EL (cell line): ENCODE data around the gene EIF3L.

Source experiments
- DNase-seq: peaks from one replicate; pipeline ENCODE4 v3.0.0-alpha.2; 2016

Gene EIF3L

DNA sequence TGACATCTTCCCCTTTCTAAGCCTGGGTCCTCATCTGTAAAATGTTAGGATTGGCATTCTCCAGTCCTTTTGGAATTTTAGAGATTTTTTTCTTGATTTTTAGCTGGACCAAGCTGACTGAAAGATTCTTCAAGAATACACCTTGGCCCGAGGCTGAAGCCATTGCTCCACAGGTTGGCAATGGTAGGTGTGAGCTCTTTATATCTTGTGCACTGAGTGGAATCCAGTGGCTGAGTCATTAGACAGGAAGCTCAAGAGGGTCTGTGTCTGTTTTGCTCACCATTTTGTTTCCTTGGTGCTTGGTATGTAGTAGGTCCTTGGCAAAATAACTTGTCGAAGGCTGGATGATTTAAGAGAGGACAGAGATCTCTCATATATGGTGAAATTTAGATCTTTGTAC is 6.2 kb downstream of the EIF3L start:
- DNase-seq: no peak

GRCh38 chr22:37860796-37861421 is 11.7 kb downstream of the EIF3L start:
- DNase-seq: no peak

DNA sequence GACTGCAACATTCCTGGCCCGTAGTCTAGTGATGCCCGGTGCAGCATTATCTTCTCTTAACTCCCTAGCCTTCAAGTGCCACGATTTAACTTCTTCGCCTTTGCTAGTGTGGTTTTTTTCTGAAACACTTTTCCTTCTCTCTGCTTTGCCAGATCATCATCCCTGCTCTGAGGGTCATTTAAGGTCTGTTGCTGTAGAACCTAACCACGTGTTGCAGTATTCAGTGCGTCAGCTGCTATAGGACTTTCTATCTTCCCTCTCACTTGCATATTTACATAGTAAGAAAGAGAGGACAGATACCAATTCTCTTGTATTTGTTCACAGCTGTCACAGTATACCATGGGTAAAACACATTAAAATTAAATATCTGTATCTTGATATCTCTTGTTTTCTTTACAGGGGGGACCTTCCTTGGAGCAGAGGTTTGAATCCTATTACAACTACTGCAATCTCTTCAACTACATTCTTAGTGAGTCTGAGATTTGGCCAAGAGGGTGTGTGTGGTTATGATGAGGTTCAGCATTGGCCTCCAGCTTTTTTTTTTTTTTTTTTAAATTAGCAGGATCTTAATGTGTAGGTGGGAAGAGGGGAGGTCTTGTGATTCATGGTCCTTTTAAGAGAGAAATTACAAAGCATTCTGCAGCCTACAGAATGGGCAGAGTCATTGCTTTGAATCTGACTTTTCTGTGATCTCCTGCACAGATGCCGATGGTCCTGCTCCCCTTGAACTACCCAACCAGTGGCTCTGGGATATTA is 13.5 kb downstream of the EIF3L start:
- DNase-seq: no peak

- no peak for DNase-seq
Measured at GRCh38 chr22:37865510-37865909, 16.3 kb downstream of the EIF3L start.

DNA sequence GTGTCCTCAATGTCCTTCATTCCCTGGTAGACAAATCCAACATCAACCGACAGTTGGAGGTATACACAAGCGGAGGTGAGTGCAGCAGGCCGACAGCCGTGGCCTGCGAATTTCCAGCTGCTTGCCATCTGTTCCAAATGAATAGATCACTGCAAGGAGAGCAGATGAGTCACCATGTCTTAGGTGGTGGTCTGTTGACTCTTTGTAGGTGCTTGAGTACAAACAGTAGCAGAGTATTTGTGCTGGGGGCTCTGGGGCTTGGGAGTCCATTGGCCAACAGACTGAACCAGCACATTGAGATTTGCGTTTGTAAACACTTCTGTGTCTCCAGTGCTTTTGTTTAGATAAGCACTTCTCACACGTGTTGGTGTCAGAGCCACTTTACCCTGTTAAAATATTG is 21.1 kb downstream of the EIF3L start:
- DNase-seq: no peak

DNA sequence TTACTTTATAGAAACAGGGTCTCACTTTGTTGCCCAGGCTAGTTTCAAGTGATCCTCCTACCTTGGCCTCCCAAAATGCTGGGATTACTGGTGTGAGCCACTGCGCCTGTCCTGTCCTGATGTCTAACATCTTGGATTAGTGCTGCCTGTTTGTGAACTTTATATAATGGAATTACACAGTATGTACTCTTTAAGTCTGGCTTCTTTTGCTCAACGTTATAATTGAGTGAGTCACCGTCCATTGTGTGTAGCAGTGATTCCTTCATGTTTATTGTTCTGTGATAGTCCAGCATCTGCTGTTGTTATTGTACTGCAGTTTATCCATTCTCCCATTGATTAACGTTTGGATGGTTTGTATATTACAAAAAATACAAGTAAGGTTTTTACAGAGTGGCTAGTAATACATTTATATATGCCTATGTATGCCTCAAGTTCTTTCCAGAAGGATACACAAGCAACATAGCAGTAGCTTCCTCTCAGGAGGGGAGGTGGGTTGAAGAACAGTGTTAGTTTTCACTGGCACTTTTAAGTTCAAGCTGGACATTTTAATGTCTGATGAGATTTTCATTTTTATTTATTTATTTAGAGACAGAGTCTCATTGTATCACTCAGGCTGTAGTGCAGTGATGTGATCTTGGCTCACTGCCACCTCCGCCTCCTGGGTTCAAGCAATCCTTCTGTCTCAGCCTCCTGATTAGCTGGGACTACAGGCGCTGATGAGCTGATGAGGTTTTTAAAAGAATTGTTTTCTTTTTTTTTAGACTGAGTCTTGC is 31.6 kb downstream of the EIF3L start:
- DNase-seq: peak; percentile 53

DNA sequence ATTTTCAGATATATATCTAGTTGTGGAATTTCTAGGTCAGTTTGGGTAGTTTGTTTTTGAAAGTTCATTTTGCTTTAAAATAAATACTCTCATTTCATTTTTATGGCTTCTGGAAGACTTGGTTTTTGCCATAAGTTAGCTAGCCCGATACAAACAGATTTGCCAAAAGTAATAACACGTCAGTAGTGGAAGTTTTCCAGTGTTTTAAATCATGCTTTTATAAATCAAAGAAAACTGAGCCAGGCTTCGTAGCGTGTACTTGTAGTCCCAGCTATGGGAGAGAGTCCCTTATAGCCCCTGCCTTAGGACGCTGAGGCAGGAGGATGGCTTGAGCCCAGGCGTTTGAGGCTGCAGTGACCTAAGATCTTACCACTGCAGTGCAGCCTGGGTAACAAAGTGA is 35.2 kb downstream of the EIF3L start:
- no peak for DNase-seq

DNA sequence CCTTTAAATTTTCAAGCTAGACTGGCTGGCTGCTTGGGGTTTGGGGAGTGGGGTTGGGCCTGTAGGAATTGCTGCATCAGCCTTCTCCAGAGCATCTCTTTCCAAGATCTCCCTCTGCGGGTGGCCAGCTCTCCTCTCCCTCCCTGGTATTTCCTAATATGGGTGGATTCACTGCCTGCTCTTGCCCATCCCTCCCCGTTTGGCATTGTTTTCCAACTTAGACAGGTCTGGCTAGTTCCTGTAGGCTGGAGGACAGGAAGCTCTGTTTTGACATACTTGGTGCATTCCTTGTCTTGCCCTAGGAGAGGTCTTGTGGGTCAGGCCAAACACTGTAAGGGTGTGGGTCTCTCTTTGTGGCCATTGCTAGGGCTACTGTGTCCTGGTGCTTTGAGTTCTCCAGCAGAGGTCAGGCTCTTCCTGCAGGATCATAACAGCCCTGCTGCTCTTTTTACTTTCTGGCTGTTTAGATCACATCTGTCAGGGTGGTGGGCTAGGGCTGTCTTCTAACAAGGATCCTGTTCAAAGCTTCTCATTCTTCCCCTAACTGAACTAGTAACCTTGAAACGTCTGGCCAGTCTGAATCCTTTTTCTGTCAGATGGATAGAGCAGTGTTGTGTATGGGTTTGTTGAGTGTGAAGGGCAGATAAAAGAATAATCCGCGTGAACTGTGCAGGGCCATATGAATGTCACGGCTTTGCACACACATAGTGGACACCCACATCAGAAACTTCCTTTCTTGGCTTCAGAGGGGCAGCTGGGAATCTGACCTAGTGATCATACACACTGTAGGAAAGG is 38.6 kb downstream of the EIF3L start:
- DNase-seq: peak; percentile 81

DNA sequence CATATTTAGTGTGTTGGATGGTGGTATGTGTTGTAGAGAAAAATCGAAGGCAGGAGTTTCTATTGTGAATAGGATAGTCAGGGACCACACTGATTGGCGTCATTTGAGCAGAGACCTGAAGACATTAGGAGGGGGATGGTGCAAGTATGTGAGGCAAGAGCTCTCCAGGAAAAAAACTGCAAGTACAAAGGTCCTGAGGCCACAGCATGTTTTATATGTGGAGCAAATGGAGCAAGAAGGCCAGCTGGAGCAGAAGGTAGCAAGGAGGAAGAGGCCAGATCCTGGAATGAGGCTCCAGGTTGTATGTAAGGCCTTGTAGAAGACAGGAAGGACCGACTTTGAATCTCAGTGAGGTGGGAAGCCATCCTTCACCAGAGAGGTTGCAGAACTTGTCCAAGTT is 42.7 kb downstream of the EIF3L start:
- no peak for DNase-seq

- no peak for DNase-seq
Measured at GRCh38 chr22:37892566-37893335, 43.5 kb downstream of the EIF3L start.

DNA sequence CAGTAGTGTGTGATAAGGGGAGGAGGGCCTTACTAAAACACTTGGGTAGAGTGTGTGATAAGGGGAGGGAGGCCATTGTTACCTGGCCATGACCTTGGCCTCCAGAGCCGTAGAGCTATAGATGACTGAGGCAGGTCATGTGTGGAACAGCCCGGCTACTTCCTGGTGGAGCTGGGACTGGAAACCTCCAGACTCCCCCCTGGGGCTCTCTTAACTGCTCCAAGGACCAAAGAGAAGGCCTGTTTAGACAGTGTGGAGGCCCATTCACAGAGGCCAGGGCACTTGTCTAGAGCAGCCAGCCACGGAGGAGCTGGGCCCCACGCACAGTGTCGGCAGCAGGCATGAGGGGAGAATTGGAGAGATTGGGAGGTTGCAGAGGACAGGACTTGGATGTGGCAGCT is 44.4 kb downstream of the EIF3L start:
- DNase-seq: no peak

DNA sequence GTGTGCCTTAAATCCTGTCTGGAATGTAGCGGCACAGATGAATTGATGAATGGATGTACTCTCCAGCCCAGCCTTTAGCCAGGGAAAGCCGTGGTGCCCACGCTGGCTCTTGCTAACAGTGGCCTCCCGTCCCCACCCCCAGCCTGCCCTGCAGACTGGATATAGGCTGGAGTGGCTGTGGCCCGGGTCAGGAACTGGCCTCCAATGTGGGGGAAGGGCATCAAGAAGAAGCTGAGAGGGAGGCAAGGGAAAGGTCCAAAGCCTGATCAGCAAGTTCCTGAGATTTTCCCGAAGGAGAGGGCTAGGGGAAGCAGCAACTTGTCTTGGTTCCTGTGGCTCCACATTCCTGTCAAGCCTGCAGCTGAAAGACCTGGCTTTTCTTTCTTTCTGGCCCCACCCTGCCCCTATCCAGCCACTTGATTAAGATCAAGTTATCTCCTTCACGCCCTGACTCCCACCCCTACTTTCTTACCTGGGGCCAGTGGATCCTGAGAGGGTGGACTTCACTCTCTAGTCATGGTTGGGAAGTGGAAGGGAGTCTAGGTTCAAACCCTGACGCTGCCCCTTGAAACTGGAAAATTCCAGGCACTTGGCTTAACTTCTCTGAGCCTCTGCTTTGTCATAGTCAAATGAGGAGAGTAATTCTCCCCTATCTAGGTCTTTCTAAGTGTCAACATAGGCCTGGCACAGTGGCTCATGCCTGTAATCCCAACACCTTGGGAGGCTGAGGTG is 45.9 kb downstream of the EIF3L start:
- DNase-seq: no peak

DNA sequence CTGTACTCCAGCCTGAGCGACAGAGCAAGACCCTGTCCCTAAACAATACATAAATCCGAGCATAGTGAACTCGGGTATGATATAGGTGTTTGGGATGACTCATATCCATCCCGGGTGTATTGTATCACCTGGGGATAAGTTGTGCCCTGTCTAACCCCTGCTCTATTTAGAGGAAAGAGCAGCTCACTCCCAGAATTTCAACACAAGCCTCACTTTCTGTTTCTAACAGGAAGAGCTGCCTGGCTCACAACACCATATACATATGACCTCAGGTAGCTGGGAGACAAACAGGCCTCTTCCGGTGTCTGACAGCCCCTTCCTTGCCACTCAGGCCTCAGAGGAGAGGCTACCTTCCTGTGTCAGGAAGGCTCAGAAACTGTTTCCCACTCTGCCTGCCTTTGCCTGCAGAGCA is 47.0 kb downstream of the EIF3L start:
- DNase-seq: no peak

- DNase-seq: no peak
Measured at GRCh38 chr22:37896939-37897338, 47.7 kb downstream of the EIF3L start.

GRCh38 chr22:37897807-37898206 is 48.6 kb downstream of the EIF3L start:
- DNase-seq: no peak

DNA sequence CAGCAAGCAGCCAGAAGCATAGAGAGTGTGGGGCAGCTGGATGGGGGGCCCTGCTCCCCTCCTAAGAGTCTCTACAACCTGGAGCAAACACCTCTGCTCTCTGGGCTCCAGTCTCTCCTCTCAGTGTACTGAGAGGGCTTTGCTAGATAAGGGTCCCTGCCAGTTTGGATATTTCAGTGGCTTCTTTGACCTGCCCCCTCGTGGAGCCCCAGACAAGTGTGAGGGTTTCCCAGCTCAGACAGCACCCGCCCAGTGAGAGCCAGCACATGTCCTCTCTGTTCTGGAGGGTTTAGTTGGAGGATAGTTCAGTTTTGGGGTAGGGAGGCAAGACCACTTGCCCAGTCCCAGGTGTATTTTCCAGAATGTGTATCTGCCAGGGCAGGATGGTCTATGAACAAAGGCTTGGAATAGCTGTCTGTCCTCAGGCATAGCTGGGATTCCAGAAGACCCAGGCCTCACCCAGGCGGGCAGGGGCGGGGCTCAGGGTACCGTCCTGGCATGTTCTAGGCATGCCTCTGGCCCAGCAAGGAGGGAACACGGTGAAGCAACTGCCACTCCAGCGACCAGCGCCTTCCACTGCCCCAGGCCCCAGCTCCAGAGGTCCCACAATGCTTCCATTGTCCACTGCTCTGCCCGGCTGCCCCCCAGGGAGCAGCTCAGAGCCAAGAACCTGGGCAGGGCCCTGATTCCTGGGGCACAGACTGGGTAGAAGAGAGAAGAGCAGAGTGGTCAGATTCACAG is 49.4 kb downstream of the EIF3L start:
- peak; percentile 28 for DNase-seq

DNA sequence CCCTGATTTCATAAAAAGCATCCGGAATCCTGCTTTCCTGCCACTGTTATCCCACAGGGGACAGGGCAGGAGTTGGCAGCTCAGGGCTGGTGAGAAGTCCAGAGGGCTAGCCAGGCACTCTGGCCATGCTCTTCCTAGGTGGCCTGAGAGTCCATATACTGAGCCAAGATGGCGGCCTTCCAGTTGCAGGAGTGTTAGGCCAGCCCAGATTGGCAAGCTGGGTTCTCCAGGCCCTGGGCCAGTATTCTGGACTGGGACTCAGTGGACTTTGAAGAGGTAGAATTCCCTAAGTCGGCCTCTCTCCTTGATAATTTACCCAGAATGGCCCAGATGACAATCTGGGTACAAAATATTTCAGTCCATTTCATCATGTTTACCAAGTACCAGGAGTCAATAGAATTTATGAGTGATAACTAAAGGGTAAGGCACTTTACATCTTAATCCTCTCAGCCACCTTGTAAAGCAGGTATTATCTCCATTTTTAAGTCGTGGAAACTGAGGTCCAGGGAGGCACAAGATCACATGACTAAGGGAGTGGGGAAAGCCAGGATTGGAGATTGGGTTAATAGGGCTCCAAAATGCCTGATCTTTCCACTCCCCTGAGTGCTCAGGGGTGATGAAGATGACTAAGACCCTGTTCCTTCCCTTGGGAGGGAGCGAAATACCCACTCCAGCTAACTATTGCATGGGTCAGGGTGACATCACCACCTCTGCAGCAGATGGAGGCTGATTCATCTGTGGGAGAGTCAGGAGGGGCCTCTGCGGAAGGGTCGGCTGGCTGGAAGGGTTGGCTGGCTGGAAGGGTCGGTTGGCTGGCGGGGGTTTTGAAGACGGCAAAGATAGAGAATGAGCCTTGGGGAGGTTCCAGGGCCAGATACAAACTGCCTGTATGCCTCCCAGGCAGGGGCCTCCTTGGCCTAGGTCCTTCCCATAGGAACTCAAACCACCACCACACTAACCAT is 55.6 kb downstream of the EIF3L start:
- DNase-seq: peak; percentile 99

GRCh38 chr22:37905534-37906363 is 56.5 kb downstream of the EIF3L start, which contains the start of gene MICALL1:
MICALL1 (plus strand) TSS chr22:37906297; CDS start chr22:37906423, 126 bp downstream.
- peak; percentile 88 for DNase-seq
